Hepatocyte (in vitro differentiated cells): ENCODE data around the gene SUPT3H. TPM values are rescaled to one million over a fixed set of nuclear protein-coding genes. Genes with fewer than 3 reads are reported as not detected.

Experiments
- DNase-seq: peaks from one replicate; pipeline ENCODE4 v3.0.0-alpha.2; 2016; ENCODE audit warnings: low spot score
- H2AFZ ChIP-seq: fragments of 200-600 bp; sonication (generic); 2 replicates; pipeline ENCODE4 v1.6.0; 2016; ENCODE audit warnings: antibody characterized with exemption, mild to moderate bottlenecking
- H3K27ac ChIP-seq: fragments of 200-600 bp; sonication (generic); 2 replicates; pipeline ENCODE4 v1.5.1; 2016; ENCODE audit warnings: mild to moderate bottlenecking
- H3K27me3 ChIP-seq: fragments of 200-600 bp; sonication (generic); 2 replicates; pipeline ENCODE4 v1.6.1; 2016
- H3K36me3 ChIP-seq: fragments of 200-600 bp; sonication (generic); replicated peaks from 2 replicates; pipeline ENCODE4 v1.5.1; 2016; ENCODE audit warnings: low read depth; ENCODE audit not compliant: insufficient read depth
- H3K4me1 ChIP-seq: fragments of 200-600 bp; sonication (generic); 2 replicates; pipeline ENCODE4 v1.5.1; 2016; ENCODE audit warnings: mild to moderate bottlenecking, moderate library complexity; ENCODE audit not compliant: insufficient read depth
- H3K4me2 ChIP-seq: fragments of 200-600 bp; sonication (generic); 2 replicates; pipeline ENCODE4 v1.6.0; 2016
- H3K4me3 ChIP-seq: fragments of 200-600 bp; sonication (generic); 2 replicates; pipeline ENCODE4 v1.5.1; 2016; ENCODE audit warnings: mild to moderate bottlenecking
- H3K79me2 ChIP-seq: fragments of 200-600 bp; sonication (generic); 2 replicates; pipeline ENCODE4 v1.6.0; 2017; ENCODE audit warnings: mild to moderate bottlenecking
- H3K9me2 ChIP-seq: fragments of 200-600 bp; sonication (generic); replicated peaks from 2 replicates; pipeline ENCODE4 v1.6.0; 2017; ENCODE audit warnings: mild to moderate bottlenecking; ENCODE audit not compliant: insufficient read depth
- H3K9me3 ChIP-seq: fragments of 200-600 bp; sonication (generic); 2 replicates; pipeline ENCODE4 v1.5.1; 2016; ENCODE audit warnings: low read depth, mild to moderate bottlenecking
- H4K20me1 ChIP-seq: fragments of 200-600 bp; sonication (generic); 2 replicates; pipeline ENCODE4 v1.6.0; 2016; ENCODE audit warnings: mild to moderate bottlenecking; ENCODE audit not compliant: insufficient read depth, poor library complexity, severe bottlenecking
- CTCF ChIP-seq: fragments of 200-600 bp; sonication (generic); IDR thresholded peaks from 2 replicates; pipeline ENCODE4 v1.5.1; 2016; ENCODE audit warnings: antibody characterized with exemption, mild to moderate bottlenecking; ENCODE audit not compliant: poor library complexity
- EZH2 ChIP-seq: fragments of 200-600 bp; sonication (generic); IDR thresholded peaks from 2 replicates; pipeline ENCODE4 v1.6.1; 2016; ENCODE audit warnings: antibody characterized with exemption, mild to moderate bottlenecking, borderline replicate concordance
- EZH2phosphoT487 ChIP-seq: fragments of 200-600 bp; sonication (generic); IDR thresholded peaks from one replicate; pipeline ENCODE4 v1.6.1; 2018; ENCODE audit warnings: antibody characterized with exemption, mild to moderate bottlenecking, low read depth, moderate library complexity; ENCODE audit not compliant: unreplicated experiment, severe bottlenecking
- WGBS: methylation state at CpG from one replicate; pipeline ENCODE4 v1.1.6; 2016; ENCODE audit warnings: low lambda C conversion rate; ENCODE audit errors: missing lambda C conversion rate; 5-methylcytosine and 5-hydroxymethylcytosine counted together
- polyA plus RNA-seq: library from polyadenylated mRNA; unstranded; fragments of >200 nt; fragmentation: Nextera tagmentation; extraction: Ambion mirVana; gene quantifications from 2 replicates; pipeline ENCODE4 v1.2.1, GENCODE V29; 2016
- total RNA-seq: library from RNA; depleted of rRNA; stranded (reverse); fragments of >200 nt; gene quantifications from 2 replicates; pipeline ENCODE4 v1.2.3, GENCODE V29; 2014

The SUPT3H gene
- total and polyA plus RNA-seq, 2 experiments from 2014 or later, result 6.8 to 7.7 TPM

DNA sequence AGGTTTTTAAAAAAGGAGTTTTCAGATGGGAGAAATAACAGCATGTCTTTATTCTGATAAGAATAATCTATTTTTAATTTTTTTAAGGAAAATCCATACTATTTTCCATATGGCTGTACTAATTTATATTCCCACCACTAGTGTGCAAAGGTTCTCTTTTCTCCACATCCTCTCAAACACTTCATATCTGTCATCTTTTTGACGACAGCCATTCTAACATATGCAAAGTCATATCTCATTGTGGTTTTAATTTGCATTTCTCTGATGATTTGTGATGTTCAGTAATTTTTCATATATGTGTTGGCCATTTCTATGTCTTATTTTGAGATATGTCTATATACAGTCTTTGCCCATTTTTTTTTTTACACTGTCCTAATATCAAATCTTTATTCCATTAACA is 330.2 kb downstream of the SUPT3H start:
- Histone ChIP-seq H3K4me1 (no peaks in the 10 kb centered on the region), H4K20me1 (no peaks in the 10 kb centered on the region), H3K4me2 (no peak overlapping the region), H3K27ac (no peak overlapping the region), H3K4me3 (no peak overlapping the region), H2AFZ (no peak overlapping the region), H3K9me3 (no peaks in the 10 kb centered on the region), H3K36me3 (no peaks in the 10 kb centered on the region), H3K79me2 (no peaks in the 10 kb centered on the region), H3K27me3 (no peaks in the 10 kb centered on the region), H3K9me2 (no peaks in the 10 kb centered on the region)
- DNase-seq, result no peak
- 93% methylated on average over 1 of the region's 1 CpG for WGBS
- no peak for TF ChIP-seq EZH2phosphoT487
- no peak for TF ChIP-seq CTCF
- no peak for TF ChIP-seq EZH2

- Histone ChIP-seq H3K27me3 (no peaks in the 10 kb centered on the region), H3K27ac (no peak overlapping the region), H3K4me2 (no peak overlapping the region), H3K9me2 (no peaks in the 10 kb centered on the region), H2AFZ (no peak overlapping the region), H3K4me1 (no peaks in the 10 kb centered on the region), H3K9me3 (no peaks in the 10 kb centered on the region), H3K36me3 (no peaks in the 10 kb centered on the region), H4K20me1 (no peaks in the 10 kb centered on the region), H3K4me3 (no peak overlapping the region), H3K79me2 (no peaks in the 10 kb centered on the region)
- TF ChIP-seq CTCF, result no peak
- TF ChIP-seq EZH2phosphoT487, result no peak
- no peak for TF ChIP-seq EZH2
- no peak for DNase-seq
- 91% methylated on average over 1 of the region's 1 CpG for WGBS
These were observed 332.5 kb downstream of the SUPT3H start for GRCh38 chr6:45045253-45045601.

- no peaks in the 10 kb centered on the region for H3K27me3 ChIP-seq
- no peaks in the 10 kb centered on the region for H3K9me2 ChIP-seq
- no peak for DNase-seq
- H4K20me1 ChIP-seq, result no peaks in the 10 kb centered on the region
- 95% methylated on average over 2 of the region's 2 CpGs for WGBS
- H3K79me2 ChIP-seq, result no peaks in the 10 kb centered on the region
- no peak for TF ChIP-seq CTCF
- no peak for TF ChIP-seq EZH2
- no peak for TF ChIP-seq EZH2phosphoT487
- no peaks in the 10 kb centered on the region for H3K4me1 ChIP-seq
- H3K4me2 ChIP-seq, result no peak overlapping the region
- no peaks in the 10 kb centered on the region for H3K36me3 ChIP-seq
- no peak overlapping the region for H3K27ac ChIP-seq
- no peak overlapping the region for H3K4me3 ChIP-seq
- H3K9me3 ChIP-seq, result no peaks in the 10 kb centered on the region
- no peak overlapping the region for H2AFZ ChIP-seq
These were observed 333.1 kb downstream of the SUPT3H start for GRCh38 chr6:45044510-45045252.
